GM18520 (cell line): ENCODE data around the gene SZRD1.

Experiments
- ATAC-seq: cut with Tn5 transposase; IDR thresholded peaks from one replicate; pipeline ENCODE4 v1.9.1; 2021; ENCODE audit not compliant: unreplicated experiment

The SZRD1 gene

DNA sequence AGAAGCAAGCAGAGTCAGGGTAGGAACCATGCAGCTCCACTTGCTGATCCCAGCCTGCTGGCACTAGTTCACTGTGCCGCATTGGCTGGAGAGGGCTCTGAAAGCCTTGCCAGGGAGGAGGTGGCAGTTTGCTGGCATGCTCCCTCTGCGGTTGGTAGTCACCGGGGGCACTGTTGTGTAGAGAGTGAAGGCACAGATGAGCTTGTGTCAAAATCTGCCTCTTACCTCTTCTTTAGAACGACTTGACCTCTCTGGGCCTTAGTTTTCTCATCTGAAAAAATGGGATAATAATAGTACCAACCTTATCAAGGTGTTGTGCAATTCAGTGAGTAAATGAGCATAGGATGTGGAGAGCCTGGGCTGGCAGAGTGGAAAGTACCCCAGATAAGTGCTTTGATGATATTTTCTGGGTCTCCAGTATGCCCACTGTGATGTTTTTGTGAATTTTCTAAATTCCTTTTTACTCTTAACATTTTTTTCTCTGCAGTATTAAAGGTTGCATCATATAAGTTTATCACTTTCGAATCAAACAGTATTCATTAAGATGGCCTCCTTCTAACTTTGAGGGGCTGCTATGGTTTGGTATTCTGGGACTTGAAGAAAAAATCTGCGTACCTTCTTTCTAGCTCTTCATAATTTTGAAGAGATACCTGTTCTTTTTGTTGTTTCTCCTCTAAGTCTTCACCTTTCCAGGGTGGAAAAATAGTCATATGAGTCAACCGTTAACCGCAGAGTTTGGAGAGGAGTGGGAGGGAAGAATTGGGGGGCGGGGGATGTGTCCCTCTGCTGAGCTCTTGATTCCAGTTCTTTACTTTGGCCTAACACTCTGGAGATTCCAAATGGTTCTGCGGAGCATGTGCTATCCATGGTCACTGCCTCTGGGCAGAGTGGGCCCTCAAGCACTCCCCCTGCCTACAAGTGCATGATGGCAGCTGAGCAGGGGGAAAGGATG, 26.8 kb downstream of the SZRD1 start:
- ATAC-seq = no peak

- ATAC-seq = no peak
Observed at GRCh38 chr1:16394977-16395376, 27.9 kb downstream of the SZRD1 start.

- no peak for ATAC-seq
Observed at GRCh38 chr1:16396591-16396990, 29.5 kb downstream of the SZRD1 start.

DNA sequence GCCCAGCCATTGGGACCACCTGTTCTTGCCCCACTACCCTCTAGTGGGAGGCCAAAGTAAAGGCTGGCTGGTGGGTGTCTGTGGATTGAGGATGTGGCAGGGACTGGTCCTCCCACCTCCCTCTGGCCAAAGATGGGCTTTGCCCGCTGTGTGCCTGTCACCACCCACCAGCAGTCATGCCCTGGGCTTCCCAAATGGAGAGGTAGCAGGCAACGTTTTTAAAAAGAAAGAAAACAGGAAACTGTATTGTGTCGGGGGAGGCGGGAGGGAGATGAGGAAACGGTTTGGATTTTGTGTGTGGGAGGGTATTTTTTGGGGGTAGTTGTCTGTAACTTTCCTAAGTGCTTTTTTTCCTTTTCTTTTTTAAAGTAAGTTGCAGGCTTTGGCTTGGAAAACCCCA, 30.1 kb downstream of the SZRD1 start:
- no peak for ATAC-seq

DNA sequence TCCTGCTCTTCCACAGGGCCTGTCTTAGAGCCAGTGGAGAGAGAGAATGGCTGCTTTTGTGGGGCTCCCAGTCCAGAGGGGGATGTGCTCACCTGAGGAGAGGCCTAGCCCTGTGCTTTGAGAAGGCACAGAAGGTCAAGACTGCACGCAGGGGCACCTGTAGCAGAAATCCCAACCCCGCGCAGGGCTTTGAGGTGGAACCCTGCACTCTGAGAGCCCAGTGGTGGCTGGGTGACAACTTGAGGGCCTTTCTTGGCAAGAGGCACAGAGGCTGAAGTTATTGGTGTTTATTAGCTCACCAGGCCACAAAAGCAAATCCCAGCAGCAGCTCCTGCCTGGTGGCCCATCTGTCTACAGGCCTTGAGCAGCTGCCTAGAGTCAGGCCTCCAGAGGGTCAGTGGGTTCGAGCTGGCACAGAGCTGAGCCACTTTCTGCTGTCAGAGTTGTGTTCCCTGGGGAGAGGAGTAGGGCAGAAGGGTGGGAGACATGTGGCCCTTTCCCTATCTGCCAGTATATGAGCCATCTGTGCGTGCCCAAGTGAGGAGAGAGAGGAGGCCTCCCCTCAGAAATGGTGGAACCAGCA, 31.4 kb downstream of the SZRD1 start:
- no peak for ATAC-seq

- ATAC-seq = no peak
Observed at GRCh38 chr1:16402742-16403141, 35.7 kb downstream of the SZRD1 start.

DNA sequence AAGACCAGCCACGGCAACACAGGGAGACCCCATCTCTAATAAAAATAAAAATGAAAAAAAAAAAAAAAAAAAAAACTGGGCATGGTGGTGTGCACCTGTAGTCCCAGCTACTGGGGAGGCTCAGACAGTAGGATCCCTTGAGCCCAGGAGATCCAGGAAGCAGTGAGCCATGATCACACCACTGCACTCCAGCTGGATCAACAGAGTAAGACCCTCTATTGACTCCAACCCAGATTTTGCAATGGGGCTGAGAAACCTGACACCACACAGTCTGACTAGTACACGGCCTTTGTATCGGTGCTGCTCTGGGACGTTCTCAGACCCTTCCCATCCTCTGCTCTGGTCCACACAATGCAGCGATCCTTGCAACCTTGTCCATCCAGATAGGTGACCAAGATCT, 38.4 kb downstream of the SZRD1 start:
- ATAC-seq = no peak

GRCh38 chr1:16406868-16407267, 39.8 kb downstream of the SZRD1 start:
- no peak for ATAC-seq

DNA sequence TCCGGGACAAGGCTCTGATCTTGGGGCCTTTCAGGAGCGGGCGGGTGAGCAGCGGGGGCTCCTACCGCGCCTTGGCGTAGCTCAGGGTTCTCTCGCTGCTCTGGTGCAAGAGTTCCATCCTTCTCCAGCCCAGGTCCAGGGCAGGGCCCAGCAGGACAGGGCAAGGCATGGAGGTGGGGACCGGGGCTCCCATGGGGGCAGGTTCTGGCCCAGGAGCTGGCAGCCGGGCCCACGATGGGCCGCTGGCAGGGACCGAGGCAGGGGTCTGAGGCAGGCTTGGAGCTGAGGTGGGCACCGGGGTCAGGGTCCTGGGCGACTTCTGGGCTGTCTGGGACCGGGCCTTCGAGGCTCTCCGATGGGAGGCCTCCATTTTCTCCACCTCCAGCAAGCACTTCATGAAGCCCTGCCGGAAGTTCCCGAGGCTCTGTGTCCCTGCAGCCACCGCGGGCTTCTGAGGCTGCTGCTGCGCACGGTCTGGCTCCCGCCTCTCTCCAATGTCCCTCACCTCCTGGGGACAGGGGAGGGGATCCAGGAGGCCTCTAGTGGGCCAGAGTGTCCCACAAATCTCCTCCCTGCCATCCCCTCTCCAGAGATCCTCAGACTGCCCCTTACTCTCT, 42.6 kb downstream of the SZRD1 start:
- no peak for ATAC-seq

- no peak for ATAC-seq
Observed at GRCh38 chr1:16410803-16411202, 43.8 kb downstream of the SZRD1 start.

GRCh38 chr1:16413191-16413590, 46.1 kb downstream of the SZRD1 start:
- ATAC-seq = no peak

DNA sequence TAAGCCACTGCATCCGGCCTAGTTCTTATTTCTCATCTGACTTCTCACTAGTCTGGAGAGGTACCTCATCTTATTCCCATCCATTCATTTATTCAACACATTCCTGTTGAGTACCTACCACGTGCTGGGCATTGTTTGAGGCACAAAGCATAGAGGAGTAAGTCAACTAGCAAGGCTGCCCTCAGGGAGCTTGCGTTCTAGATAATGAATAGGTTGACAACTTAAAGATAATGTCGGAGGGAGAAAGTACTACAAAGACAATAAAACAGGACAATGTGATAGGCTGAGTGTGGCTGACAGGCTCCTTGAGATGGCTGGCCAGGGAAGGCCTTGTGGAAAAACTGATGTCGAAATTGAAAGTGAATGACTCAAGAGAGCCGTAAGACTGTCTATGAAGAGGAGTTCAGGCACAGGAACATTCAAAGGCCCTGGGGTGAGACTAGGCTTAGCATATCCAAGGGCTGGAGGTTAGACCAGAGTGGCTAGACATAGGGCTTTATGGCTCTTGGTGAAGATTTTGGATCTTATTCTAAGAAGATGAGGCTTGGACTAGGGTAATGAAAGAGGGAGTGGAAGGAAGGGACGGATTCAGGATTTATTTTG, 51.9 kb downstream of the SZRD1 start:
- no peak for ATAC-seq

GRCh38 chr1:16420424-16421118, 53.5 kb downstream of the SZRD1 start:
- peak; percentile 60 for ATAC-seq

- no peak for ATAC-seq
Observed at GRCh38 chr1:16421201-16421600, 54.2 kb downstream of the SZRD1 start.

- ATAC-seq = no peak
Observed at GRCh38 chr1:16422041-16422440, 55.0 kb downstream of the SZRD1 start.

DNA sequence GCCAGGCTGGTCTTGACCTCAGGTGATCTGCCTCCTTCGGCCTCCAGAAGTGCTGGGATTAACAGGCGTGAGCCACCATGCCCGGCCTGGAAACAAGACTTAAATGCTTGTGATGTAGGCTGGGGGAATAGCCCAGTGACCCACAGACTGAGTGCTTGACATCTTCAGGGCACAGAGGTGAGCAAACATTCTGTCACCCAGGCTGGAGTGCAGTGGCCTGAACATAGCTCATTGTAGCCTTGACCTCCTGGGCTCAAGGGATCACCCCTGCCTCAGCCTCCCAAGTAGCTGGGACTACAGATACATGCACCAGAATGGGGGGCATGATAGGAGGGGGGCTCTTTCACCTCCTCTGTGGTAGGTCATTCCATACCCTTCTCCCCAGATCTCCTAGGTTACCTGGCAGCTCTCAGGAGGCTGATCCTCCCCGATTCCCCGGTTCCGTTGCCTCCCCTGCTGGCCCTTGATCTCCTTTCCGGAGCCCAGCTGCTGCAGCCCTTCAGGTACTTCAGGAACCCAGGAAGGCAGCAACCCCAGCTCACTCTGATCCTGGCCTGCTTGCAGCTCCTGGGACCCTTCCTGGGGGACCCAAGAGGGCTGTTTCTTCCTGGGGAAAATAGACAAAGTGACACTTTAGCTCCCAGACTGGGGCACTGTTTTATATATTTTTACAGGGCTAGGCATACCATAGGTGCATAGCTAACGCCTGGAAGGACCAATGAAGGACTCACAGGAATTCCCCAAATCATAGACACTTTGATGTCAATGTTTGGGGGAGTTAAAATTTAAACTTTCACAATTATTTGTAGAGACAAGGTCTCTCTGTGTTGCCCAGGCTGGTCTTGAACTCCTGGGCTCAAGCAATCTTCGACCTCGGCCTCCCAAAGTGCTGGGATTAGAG, 58.3 kb downstream of the SZRD1 start:
- no peak for ATAC-seq

GRCh38 chr1:16430606-16431005, 63.6 kb downstream of the SZRD1 start:
- ATAC-seq = no peak

DNA sequence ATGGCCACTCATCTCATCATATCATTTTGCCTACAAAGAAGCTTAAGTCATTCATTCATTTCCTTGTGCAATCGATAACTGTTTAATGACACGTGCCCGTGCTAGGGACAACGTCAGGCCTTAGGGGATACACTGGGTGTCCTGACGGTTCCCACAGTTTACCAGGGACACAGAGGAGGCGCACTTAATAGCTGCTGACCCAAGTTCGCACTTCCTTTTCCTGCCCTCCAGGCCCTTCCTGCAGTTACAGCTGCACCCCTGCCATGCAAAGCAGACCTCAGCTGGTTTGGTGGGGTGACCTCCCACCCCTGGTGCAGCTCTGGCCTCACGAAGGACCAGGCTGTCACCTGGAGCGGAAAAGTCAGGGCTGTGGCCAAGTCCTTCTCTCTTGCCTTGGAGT, 66.0 kb downstream of the SZRD1 start:
- ATAC-seq = no peak

GRCh38 chr1:16434007-16434406, 67.0 kb downstream of the SZRD1 start:
- ATAC-seq = no peak

- ATAC-seq = no peak
Observed at GRCh38 chr1:16434501-16434900, 67.5 kb downstream of the SZRD1 start.
